Mesenchymal stem cell (in vitro differentiated cells and primary cell): Measurements from ENCODE around the gene TIMM13.
A peak's percentile ranks its signal among the peaks of the same experiment; 100 is the strongest.

Experiments used
- DNase-seq: peaks from one replicate; pipeline ENCODE4 v3.0.0-alpha.2; 2013
- H2AFZ ChIP-seq: one replicate; pipeline ENCODE4 v1.6.1; 2013; ENCODE audit warnings: low read depth, mild to moderate bottlenecking, control low read depth, inconsistent platforms, low read length, moderate library complexity
- H2AK5ac ChIP-seq: 2 replicates; pipeline ENCODE4 v1.6.1; 2013; ENCODE audit warnings: low read length, moderate library complexity, mild to moderate bottlenecking, inconsistent platforms; ENCODE audit not compliant: severe bottlenecking
- H2BK120ac ChIP-seq: one replicate; pipeline ENCODE4 v1.6.1; 2013; ENCODE audit warnings: low read depth, mild to moderate bottlenecking, inconsistent platforms, low read length, moderate library complexity
- H2BK12ac ChIP-seq, 2 experiments: one replicate each; pipeline ENCODE4 v1.6.1; 2013; ENCODE audit warnings: inconsistent platforms in 2 of 2, low read length in 2 of 2, mild to moderate bottlenecking in 2 of 2, moderate library complexity in 2 of 2, control low read depth in 1 of 2
- H2BK15ac ChIP-seq: one replicate; pipeline ENCODE4 v1.6.1; 2013; ENCODE audit warnings: mild to moderate bottlenecking, low read depth, inconsistent platforms; ENCODE audit not compliant: poor library complexity, severe bottlenecking
- H2BK5ac ChIP-seq: 2 replicates; pipeline ENCODE4 v1.6.1; 2013; ENCODE audit warnings: low read depth, mild to moderate bottlenecking, low read length, control low read depth, inconsistent platforms; ENCODE audit not compliant: poor library complexity, severe bottlenecking
- H3K14ac ChIP-seq, 2 experiments: one replicate each; pipeline ENCODE4 v1.6.1; 2013; ENCODE audit warnings: inconsistent platforms in 2 of 2, low read length in 2 of 2, control low read depth in 1 of 2, mild to moderate bottlenecking in 1 of 2, moderate library complexity in 1 of 2
- H3K18ac ChIP-seq, 2 experiments: one replicate each; pipeline ENCODE4 v1.6.1; 2013; ENCODE audit warnings: inconsistent platforms in 2 of 2, low read length in 2 of 2, control low read depth in 1 of 2, low read depth in 1 of 2, mild to moderate bottlenecking in 1 of 2
- H3K23ac ChIP-seq, 2 experiments: one replicate each; pipeline ENCODE4 v1.6.1; 2013; ENCODE audit warnings: inconsistent platforms in 2 of 2, low read length in 2 of 2, mild to moderate bottlenecking in 2 of 2, moderate library complexity in 2 of 2, control low read depth in 1 of 2
- H3K27ac ChIP-seq: 2 replicates; pipeline ENCODE4 v1.5.1; 2013; ENCODE audit warnings: mild to moderate bottlenecking, moderate library complexity, low read length, control low read depth, inconsistent platforms; ENCODE audit not compliant: poor library complexity, severe bottlenecking
- H3K27me3 ChIP-seq, 2 experiments: 2 replicates each; pipeline versions ENCODE4 v1.6.1 to v1.7.0; 2013; ENCODE audit warnings: low read length in 2 of 2, mild to moderate bottlenecking in 2 of 2, moderate library complexity in 2 of 2, control low read depth in 1 of 2, inconsistent platforms in 1 of 2; ENCODE audit not compliant: control insufficient read depth in 1 of 2, insufficient read depth in 1 of 2
- H3K36me3 ChIP-seq, 2 experiments: 2 replicates each; pipeline versions ENCODE4 v1.6.1 to v1.7.0; 2013; ENCODE audit warnings: low read length in 2 of 2, control low read depth in 1 of 2, inconsistent platforms in 1 of 2, low read depth in 1 of 2, mild to moderate bottlenecking in 1 of 2; ENCODE audit not compliant: insufficient read depth in 2 of 2, control insufficient read depth in 1 of 2
- H3K4ac ChIP-seq, 2 experiments: one replicate each; pipeline ENCODE4 v1.6.1; 2013; ENCODE audit warnings: inconsistent platforms in 2 of 2, low read length in 2 of 2, mild to moderate bottlenecking in 2 of 2, moderate library complexity in 2 of 2, control low read depth in 1 of 2, low read depth in 1 of 2
- H3K4me1 ChIP-seq: 2 replicates; pipeline ENCODE4 v1.6.1; 2013; ENCODE audit warnings: low read depth, low read length, control low read depth; ENCODE audit not compliant: control insufficient read depth, insufficient read depth
- H3K4me2 ChIP-seq: 2 replicates; pipeline ENCODE4 v1.6.1; 2013; ENCODE audit warnings: low read length, mild to moderate bottlenecking, inconsistent platforms; ENCODE audit not compliant: poor library complexity, severe bottlenecking
- H3K4me3 ChIP-seq, 2 experiments: 2 replicates each; pipeline versions ENCODE4 v1.5.1 to v1.7.0; 2013; ENCODE audit warnings: low read length in 2 of 2, mild to moderate bottlenecking in 2 of 2, control low read depth in 1 of 2, low read depth in 1 of 2; ENCODE audit not compliant: insufficient read depth in 1 of 2
- H3K79me1 ChIP-seq: replicated peaks from 2 replicates; pipeline ENCODE4 v1.6.1; 2013; ENCODE audit warnings: mild to moderate bottlenecking, control low read depth, low read length, inconsistent platforms; ENCODE audit not compliant: poor library complexity, severe bottlenecking
- H3K9ac ChIP-seq: 2 replicates; pipeline ENCODE4 v1.7.0; 2013; ENCODE audit warnings: mild to moderate bottlenecking, low read length, moderate library complexity
- H3K9me3 ChIP-seq: 2 replicates; pipeline ENCODE4 v1.7.0; 2013; ENCODE audit warnings: mild to moderate bottlenecking, low read length; ENCODE audit not compliant: control insufficient read depth
- H4K8ac ChIP-seq: one replicate; pipeline ENCODE4 v1.6.1; 2013; ENCODE audit warnings: inconsistent platforms, mild to moderate bottlenecking, low read length, moderate library complexity
- H4K91ac ChIP-seq: one replicate; pipeline ENCODE4 v1.6.1; 2013; ENCODE audit warnings: mild to moderate bottlenecking, low read length, inconsistent platforms
- WGBS: methylation state at CpG from one replicate; pipeline ENCODE4 v1.1.7; 2013; ENCODE audit warnings: mixed read lengths; 5-methylcytosine and 5-hydroxymethylcytosine counted together

The TIMM13 gene

DNA sequence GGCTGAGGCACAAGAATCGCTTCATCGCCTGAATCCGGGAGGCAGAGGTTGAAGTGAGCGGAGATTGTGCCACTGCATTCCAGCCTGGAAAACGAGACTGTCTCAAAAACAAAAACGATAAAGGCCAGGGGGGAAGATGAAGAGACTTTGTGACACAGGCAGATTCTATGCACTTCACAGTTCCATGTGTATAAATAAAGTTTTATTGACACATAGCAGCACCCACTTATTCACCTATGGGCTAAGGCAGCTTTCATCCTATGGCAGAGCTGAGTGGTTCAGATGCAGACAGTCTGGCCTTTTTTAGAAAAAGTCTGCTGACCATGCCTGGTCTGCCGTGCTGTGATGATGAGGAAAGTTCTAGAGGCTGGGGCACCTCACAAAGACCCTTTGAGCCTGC lies 23.8 kb upstream of the TIMM13 start:
- no peak overlapping the region for H3K9ac ChIP-seq
- H2AFZ ChIP-seq, result no peak overlapping the region
- H3K14ac ChIP-seq, result no peak overlapping the region
- H3K4ac ChIP-seq, result no peak overlapping the region
- H3K18ac ChIP-seq, result no peak overlapping the region
- no peak overlapping the region for H2BK15ac ChIP-seq
- no peak overlapping the region for H4K91ac ChIP-seq
- no peak for DNase-seq
- H3K4me3 ChIP-seq, result no peak overlapping the region
- H2BK5ac ChIP-seq, result no peak overlapping the region
- H2BK120ac ChIP-seq, result no peak overlapping the region
- H3K79me1 ChIP-seq, result peaks cover 9% of the 10 kb centered on the region
- peaks cover 31% of the 10 kb centered on the region for H3K4me1 ChIP-seq
- 87% methylated on average over 7 of the region's 7 CpGs for WGBS
- H3K36me3 ChIP-seq, result peaks cover 3 to 52% of the 10 kb centered on the region in 2 experiments
- H2AK5ac ChIP-seq, result no peak overlapping the region
- no peak overlapping the region for H3K4me2 ChIP-seq
- H3K9me3 ChIP-seq, result no peaks in the 10 kb centered on the region
- no peak overlapping the region for H3K27ac ChIP-seq
- H3K23ac ChIP-seq, result no peak overlapping the region
- H3K27me3 ChIP-seq, result no peaks in the 10 kb centered on the region
- no peak overlapping the region for H2BK12ac ChIP-seq
- no peak overlapping the region for H4K8ac ChIP-seq

DNA sequence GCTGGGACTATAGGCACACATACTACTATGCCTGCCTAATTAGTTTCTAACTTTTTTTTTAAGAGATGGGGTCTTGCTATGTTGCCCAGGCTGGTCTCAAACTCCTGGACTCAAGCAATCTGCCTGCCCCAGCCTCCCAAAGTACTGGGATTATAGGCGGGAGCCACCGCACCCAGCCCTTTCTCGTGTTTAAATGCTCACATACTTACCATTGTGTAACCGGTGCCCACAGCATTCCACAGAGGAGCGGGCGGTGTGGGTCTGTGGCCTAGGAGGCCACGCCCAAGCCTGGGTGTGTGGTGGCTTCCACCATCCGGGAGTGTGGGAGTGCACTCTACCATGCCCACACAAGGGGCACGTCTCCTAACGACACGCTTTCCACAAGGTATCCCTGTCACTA lies 21.6 kb upstream of the TIMM13 start:
- Histone ChIP-seq H3K4me1 (peaks cover 18% of the 10 kb centered on the region), H4K8ac (no peak overlapping the region), H3K18ac (no peak overlapping the region), H2BK5ac (no peak overlapping the region), H3K4me2 (no peak overlapping the region), H3K9ac (no peak overlapping the region), H3K79me1 (peaks cover 15% of the 10 kb centered on the region), H4K91ac (no peak overlapping the region), H3K27ac (no peak overlapping the region), H3K4me3 (no peak overlapping the region), H3K27me3 (no peaks in the 10 kb centered on the region), H2BK15ac (no peak overlapping the region), H3K23ac (no peak overlapping the region), H3K36me3 (peaks cover 7 to 60% of the 10 kb centered on the region in 2 experiments), H2BK120ac (no peak overlapping the region), H3K4ac (no peak overlapping the region), H3K9me3 (no peaks in the 10 kb centered on the region), H2AFZ (no peak overlapping the region), H3K14ac (no peak overlapping the region), H2BK12ac (no peak overlapping the region), H2AK5ac (no peak overlapping the region)
- WGBS, result 93% methylated on average over 8 of the region's 11 CpGs
- DNase-seq, result no peak

DNA sequence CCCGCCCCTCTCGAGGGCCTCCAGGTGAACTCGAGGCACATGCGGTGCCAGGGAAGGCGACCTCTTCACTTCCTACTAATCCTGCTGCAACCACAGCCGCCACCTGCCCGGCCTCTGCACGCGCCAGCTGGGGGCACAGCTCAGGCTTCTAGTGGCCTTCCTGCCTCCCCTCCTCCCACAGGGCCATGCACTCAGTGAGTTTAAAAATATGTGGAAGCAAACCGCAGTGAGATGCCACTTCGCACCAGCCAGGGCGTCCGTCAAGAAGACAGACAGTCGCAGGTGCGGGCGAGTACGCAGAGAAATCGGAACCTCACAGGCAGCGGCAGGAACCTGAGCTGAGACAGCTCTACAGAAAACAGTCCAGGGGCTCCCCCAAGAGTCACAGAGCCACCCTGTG lies 19.0 kb upstream of the TIMM13 start:
- H2BK12ac ChIP-seq, result no peak overlapping the region
- H3K14ac ChIP-seq, result no peak overlapping the region
- H3K18ac ChIP-seq, result no peak overlapping the region
- H3K23ac ChIP-seq, result no peak overlapping the region
- H2AFZ ChIP-seq, result no peak overlapping the region
- 88% methylated on average over 16 of the region's 19 CpGs for WGBS
- H3K27me3 ChIP-seq, result no peaks in the 10 kb centered on the region
- DNase-seq, result no peak
- no peak overlapping the region for H2AK5ac ChIP-seq
- peak overlapping the region; percentile 44 for H2BK15ac ChIP-seq
- no peak overlapping the region for H3K4me2 ChIP-seq
- H4K8ac ChIP-seq, result peak overlapping the region; percentile 4
- peaks cover 30% of the 10 kb centered on the region for H3K79me1 ChIP-seq
- no peak overlapping the region for H3K27ac ChIP-seq
- H3K4me3 ChIP-seq, result no peak overlapping the region
- H4K91ac ChIP-seq, result no peak overlapping the region
- peaks cover 25 to 64% of the 10 kb centered on the region in 2 experiments for H3K36me3 ChIP-seq
- no peaks in the 10 kb centered on the region for H3K9me3 ChIP-seq
- H2BK120ac ChIP-seq, result no peak overlapping the region
- H3K4ac ChIP-seq, result no peak overlapping the region
- no peak overlapping the region for H2BK5ac ChIP-seq
- H3K4me1 ChIP-seq, result peaks cover 6% of the 10 kb centered on the region
- H3K9ac ChIP-seq, result no peak overlapping the region

DNA sequence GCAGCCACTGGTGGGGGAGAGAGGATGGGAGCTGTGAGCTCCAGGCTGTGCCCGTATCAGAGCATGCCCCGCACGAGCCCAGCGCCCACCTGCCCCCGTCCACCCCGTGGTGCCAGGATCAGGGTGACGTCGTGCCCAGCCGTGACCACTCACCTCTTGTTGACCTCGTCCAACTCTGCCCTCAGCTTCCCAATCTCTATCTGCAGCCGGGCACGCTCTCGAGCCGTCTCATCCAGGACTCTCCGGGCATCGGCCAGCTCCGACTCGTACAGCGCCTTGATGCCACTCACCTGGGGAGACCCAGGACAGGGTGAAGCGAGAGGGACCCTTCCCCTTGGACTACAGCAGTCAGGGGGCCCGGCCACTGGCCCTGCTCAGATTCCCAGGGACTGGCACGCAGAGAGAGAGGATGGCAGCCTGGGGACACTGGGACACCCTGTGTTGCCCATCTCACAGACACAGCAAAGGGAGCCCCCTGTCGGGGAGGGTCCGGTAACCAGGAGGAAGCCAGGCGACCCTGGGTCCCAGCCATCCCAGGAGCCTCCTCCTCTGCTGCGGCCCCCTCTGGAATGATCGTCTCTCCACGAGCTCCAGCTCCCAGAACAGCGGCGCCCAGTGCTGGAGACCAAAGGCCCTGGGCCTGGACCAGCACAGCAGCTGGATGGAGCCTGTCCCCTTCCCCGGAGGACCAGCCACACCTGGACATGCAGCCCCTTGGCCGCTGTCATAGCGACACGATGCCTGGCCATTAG lies 17.0 kb upstream of the TIMM13 start:
- Histone ChIP-seq H3K4me2 (no peak overlapping the region), H3K27ac (no peak overlapping the region), H3K18ac (no peak overlapping the region), H3K23ac (no peak overlapping the region), H2BK15ac (no peak overlapping the region), H2BK5ac (no peak overlapping the region), H2BK12ac (no peak overlapping the region), H4K91ac (no peak overlapping the region), H3K79me1 (peaks cover 34% of the 10 kb centered on the region), H3K9ac (no peak overlapping the region), H3K14ac (no peak overlapping the region), H3K4me1 (peaks cover 6% of the 10 kb centered on the region), H3K9me3 (no peaks in the 10 kb centered on the region), H3K4ac (no peak overlapping the region), H3K27me3 (no peaks in the 10 kb centered on the region), H3K4me3 (no peak overlapping the region), H2BK120ac (no peak overlapping the region), H4K8ac (peak overlapping the region; percentile 7), H2AFZ (no peak overlapping the region), H3K36me3 (peaks cover 24 to 61% of the 10 kb centered on the region in 2 experiments), H2AK5ac (no peak overlapping the region)
- no peak for DNase-seq
- 97% methylated on average over 34 of the region's 34 CpGs for WGBS
